OCI-M2 (cell line): ENCODE results near the gene KCNS1.

ENCODE experiments used
- DNase-seq: peaks from one replicate; lab custom pipeline; 2025; ENCODE audit not compliant: unreplicated experiment; lab: John Stamatoyannopoulos, UW

KCNS1 gene

GRCh38 chr20:45109634-45110033 lies 8.7 kb upstream of the KCNS1 start:
- no peak for DNase-seq

GRCh38 chr20:45105317-45105716 lies 4.4 kb upstream of the KCNS1 start:
- DNase-seq, result no peak

GRCh38 chr20:45104786-45105185 lies 3.9 kb upstream of the KCNS1 start:
- no peak for DNase-seq

- no peak for DNase-seq
Observed at GRCh38 chr20:45103072-45103471, 2.1 kb upstream of the KCNS1 start.

GRCh38 chr20:45101333-45101850 lies 465 bp upstream of the KCNS1 start:
- no peak for DNase-seq

DNA sequence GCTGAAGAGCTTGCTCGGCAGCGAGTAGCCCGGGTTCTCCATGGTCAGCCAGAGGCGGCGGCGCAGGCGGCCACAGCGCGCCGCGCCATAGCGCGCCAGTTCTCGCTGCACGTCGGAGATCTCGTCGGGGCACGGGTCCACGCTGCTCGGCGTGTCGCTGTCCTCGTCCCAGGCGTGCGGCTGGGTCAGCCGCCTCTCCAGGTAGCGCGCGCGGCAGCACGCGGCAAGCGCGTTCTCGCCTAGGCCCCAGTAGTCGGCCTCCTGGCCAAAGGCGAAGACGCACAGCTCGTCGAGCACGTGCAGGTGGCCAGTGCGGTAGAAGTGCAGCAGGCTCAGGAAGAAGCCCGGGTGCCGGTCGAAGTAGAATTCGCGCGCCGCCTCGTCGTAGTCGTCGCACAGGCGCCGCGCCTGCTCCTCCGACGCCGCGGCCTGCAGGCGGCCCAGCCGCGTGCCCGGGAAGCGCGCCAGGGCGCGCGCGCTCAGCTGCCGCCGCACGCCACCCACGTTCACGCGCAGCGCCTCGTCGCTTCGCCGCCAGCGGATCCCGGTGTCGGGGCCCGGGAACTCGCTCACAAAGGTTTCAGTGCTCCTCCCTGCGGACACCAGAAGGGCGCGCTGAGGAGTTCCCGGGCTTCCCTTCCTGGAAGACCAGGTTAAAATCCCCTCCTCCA lies 2.7 kb downstream of the KCNS1 start:
- no peak for DNase-seq

GRCh38 chr20:45097485-45098102 lies 3.3 kb downstream of the KCNS1 start:
- no peak for DNase-seq

- no peak for DNase-seq
Observed at GRCh38 chr20:45096781-45097180, 4.1 kb downstream of the KCNS1 start.

GRCh38 chr20:45095805-45096238 lies 5.1 kb downstream of the KCNS1 start:
- peak; percentile 26 for DNase-seq

DNA sequence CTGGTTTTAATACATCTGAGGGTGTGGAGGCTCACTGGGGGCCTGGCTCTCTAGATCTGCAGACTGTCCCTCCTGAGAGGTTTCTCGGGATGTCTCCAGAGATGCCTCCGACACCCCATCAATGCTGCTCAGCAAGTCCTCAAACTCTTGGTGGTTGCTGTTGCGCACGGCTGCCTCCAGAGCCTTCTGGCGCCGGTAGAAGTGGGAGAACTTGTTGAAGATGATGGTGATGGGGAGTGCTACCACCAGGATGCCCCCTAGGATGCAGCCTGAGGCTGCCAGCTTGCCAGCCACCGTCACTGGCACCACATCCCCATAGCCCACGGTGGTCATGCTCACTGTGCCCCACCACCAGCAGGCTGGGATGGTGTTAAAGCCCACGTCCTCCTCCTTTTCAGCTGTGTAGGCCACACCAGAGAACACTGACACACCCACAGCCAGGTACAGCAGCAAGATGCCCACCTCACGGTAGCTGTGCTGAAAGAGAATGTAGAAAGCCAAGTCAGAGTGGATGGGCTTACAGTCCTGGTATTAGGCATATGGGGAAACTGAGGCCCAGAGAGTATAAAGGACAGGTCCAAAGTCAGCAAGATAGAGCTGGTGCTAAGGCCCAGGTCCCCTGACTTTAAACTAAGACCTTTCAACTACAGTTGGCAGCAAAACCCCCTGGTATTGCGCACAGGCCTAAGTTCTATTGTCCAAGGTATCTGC lies 5.9 kb downstream of the KCNS1 start:
- DNase-seq, result no peak

DNA sequence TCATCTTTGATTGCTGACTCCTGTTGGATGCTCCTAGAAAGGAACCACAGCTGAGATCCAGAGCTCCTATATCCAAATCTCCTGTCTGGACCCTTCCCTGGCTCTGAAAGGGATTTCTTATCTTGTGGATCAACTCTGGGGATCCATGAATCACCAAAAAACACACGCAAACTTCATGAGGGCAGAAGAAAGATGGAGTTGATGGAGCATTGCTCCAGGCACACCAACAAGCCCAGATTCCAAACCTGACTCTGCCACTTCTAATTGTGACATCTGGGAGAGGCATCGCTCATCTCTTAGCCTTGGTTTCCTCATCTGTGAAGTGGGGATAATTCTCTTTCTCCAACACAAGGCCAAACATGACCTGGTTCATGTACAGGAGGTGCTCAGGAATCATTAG lies 6.7 kb downstream of the KCNS1 start:
- no peak for DNase-seq

DNA sequence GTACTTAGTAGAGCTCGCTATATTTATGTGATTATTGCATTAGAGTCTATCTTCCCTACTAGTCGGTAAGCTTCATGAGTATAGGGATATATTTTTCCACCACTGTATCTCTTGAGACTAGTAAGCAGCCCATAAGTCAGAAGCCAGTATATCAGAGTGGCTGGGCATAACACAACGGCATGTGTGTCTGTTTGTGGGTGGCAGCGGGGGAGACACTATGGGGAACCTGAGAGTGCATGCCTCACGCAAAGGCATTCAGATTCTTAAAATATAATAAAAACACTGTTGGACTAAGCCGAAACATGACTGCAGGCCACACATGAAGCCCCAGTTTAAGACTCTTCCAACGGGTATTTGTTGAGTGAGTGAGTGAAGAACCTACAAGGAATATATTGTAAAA lies 8.0 kb downstream of the KCNS1 start:
- DNase-seq, result no peak

DNA sequence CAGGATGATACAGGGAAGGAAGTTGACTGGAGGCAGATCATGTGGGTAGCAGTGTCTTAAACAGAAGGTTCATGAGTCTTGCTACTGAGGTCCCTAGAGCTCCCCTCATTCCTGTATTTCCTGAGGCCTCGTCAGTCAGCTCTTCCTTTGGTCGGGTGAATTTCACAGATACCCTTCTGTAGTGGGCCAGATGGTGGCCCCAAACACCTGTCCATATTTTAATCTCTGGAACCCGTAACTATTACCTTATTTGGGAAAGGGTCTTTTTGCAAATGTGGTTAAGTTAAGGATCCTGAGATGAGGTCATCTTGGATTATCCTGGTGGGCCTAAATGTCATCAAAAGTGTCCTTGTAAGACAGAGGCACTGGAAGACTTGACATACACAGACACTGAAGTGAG lies 9.6 kb downstream of the KCNS1 start:
- DNase-seq, result no peak

GRCh38 chr20:45090481-45090880 lies 10.4 kb downstream of the KCNS1 start:
- no peak for DNase-seq

DNA sequence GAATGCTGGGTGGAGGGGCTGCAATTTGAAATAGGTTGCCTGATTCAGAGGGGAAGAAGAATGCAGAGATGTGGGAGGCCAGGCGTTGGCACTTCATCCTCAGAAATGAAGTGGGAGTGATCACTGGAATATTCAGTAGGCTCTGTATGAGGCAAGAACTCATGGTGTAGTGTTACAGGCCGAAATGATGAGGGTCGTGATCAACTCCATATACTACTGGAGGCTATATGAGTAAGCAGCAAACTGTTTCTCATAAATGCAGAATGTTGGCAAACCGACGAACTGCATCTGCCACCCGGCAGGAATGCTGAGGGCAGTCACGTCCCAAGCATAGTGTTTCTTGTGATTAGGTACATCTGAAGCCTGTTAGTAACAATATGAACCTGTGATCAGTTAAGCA lies 12.7 kb downstream of the KCNS1 start:
- DNase-seq, result no peak

DNA sequence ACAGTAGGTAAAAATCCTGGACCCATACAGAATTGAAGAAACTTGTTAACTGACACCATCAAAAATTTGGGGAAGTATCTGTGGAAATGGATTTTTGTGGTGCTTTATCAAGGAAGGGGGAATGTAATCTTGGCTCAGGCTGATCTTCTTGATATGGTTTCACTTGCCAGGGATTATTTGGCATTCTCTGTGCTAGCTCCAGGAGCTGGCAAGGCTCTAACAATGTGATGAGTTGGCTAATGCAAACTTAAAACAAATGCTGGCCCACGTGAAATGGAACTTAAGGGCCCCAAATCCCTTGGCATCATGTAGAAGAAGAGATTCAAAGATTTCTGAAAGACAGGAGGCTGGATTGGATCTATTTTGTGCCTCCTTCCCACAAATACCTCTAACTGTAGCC lies 13.1 kb downstream of the KCNS1 start:
- no peak for DNase-seq

DNA sequence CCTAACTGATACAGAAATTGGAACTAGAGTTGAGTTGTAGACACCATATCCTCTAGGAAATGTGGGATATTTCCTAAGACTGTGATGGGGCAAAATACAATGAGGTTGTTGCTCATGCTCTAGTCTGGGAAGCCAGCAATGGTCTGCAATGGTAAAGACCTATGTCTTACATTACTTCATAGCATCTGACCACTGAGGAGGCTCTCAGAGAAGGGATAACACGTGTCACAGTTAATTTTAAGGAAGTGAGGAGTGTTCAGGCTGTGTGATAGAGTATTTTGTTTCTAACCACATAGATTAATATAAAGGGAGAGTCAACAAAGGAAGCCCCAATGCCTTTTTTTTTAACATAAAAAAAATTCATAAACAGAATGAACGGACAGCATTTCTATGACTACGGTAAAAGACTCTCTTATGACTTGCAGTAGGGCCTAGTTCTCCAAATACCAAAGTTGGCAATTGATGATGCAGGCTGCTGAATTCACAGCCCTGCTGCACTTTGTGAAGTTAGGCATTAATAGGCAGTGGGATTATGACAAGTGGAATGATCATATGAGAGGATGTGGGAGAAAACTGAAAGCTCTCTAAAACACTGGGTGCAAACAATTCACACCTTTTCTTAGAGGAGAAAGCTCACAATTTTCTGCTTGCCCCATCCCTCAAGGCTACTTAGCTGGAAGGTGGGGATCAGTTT lies 13.7 kb downstream of the KCNS1 start:
- DNase-seq, result no peak

DNA sequence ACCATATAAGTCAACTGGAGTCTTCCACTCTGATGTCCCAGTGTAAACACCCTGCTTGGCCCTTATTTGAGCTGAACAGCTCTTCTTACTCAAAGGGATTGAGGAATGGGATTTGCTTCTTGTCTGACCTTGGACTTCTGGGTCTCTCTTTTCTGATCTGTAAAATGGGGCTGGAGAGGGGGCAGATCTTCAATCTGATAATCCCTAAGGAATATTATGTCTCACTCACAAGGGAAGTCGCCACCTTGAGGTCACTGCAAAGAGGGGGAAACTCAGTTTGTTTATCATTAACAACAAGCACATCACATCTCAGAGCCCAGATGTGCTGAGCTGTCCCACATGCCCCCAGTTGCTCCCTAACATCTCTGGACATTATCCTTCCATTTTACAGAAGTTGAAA lies 15.1 kb downstream of the KCNS1 start:
- DNase-seq, result no peak

GRCh38 chr20:45085289-45085688 lies 15.6 kb downstream of the KCNS1 start:
- no peak for DNase-seq

GRCh38 chr20:45083127-45083526 lies 17.8 kb downstream of the KCNS1 start:
- no peak for DNase-seq

DNA sequence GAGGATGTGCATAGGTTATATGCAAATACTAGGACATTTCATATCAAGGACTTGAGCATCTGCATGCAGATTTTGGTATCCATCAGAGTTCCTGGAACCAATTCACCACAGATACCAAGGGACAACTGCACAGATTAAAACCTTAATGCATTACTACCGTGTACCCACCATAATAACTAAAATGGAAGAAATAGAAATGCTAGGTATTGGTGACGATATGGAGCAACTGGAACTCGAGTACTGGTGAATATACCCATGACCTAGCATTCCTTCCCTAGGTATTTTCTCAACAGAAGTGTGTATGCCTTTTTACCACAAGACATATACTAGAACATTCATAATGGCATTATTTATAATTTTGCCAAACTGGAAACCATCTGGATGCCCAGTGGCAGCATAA lies 18.5 kb downstream of the KCNS1 start:
- no peak for DNase-seq
